ENCODE results near the gene VPS25.

Gene VPS25

GRCh38 chr17:42797067-42798007 lies 24.1 kb downstream of the VPS25 start:
- Histone ChIP-seq H2AK5ac (ENCODE audit: low read depth, low read length) (no peak overlapping the region), H2BK12ac (ENCODE audit: low read length) (no peak overlapping the region), H3K27me3 (ENCODE audit: control insufficient read depth in 3 of 3, insufficient read depth in 3 of 3, low read depth in 1 of 3, low read length in 3 of 3) (peaks cover 0 to 2% (median 0%) of the 10 kb centered on the region in 3 experiments), H4K8ac (ENCODE audit: low read depth, low read length) (no peak overlapping the region), H2AFZ (ENCODE audit: low read length) (no peak overlapping the region), H3K4me3 (ENCODE audit: low read length in 2 of 2) (peak overlapping the region; percentile 66 to 97), H2BK120ac (ENCODE audit: low read depth, low read length) (no peak overlapping the region), H3K9ac (ENCODE audit: low read depth, low read length, poor library complexity) (no peak overlapping the region), H3K4me2 (ENCODE audit: insufficient read depth, low read length, poor library complexity, severe bottlenecking) (peak overlapping the region; percentile 58), H3K27ac (replicated peaks; ENCODE audit: low read length) (no peak overlapping the region), H3K9me3 (replicated peaks in 1 of 2; ENCODE audit: control insufficient read depth in 2 of 2, insufficient read depth in 1 of 2, low read depth in 1 of 2, low read length in 2 of 2) (peaks cover 0 to 4% of the 10 kb centered on the region in 2 donors), H3K18ac (ENCODE audit: low read length) (no peak overlapping the region), H3K14ac (ENCODE audit: low read length) (no peak overlapping the region), H3K4ac (ENCODE audit: low read length) (no peak overlapping the region), H3K79me1 (ENCODE audit: low read depth, low read length) (no peaks in the 10 kb centered on the region), H4K91ac (ENCODE audit: low read depth, low read length, poor library complexity) (no peak overlapping the region), H2BK5ac (ENCODE audit: low read length) (no peak overlapping the region), H3K36me3 (replicated peaks in 1 of 2; ENCODE audit: control insufficient read depth in 2 of 2, insufficient read depth in 2 of 2, low read length in 2 of 2) (peaks cover 4 to 25% of the 10 kb centered on the region in 2 donors), H2BK15ac (ENCODE audit: low read length) (no peak overlapping the region), H3K23ac (ENCODE audit: low read depth, low read length, poor library complexity) (no peak overlapping the region), H3K4me1 (ENCODE audit: control insufficient read depth in 2 of 2, insufficient read depth in 1 of 2, low read depth in 1 of 2, low read length in 2 of 2) (peaks cover 6 to 9% of the 10 kb centered on the region in 2 donors)
- no peak for DNase-seq (ENCODE audit: low spot score)
- no CpG with 5 or more reads among the region's 10 CpGs for WGBS, 2 donors (ENCODE audit: extremely low coverage in 2 of 2, insufficient read length in 2 of 2, insufficient replicate concordance in 1 of 2)

- Histone ChIP-seq H3K18ac (ENCODE audit: low read length) (no peak overlapping the region), H2BK15ac (ENCODE audit: low read length) (no peak overlapping the region), H2BK120ac (ENCODE audit: low read depth, low read length) (no peak overlapping the region), H2AFZ (ENCODE audit: low read length) (peak overlapping the region; percentile 80), H3K9me3 (replicated peaks in 1 of 2; ENCODE audit: control insufficient read depth in 2 of 2, insufficient read depth in 1 of 2, low read depth in 1 of 2, low read length in 2 of 2) (peaks cover 0 to 4% of the 10 kb centered on the region in 2 donors), H4K8ac (ENCODE audit: low read depth, low read length) (no peak overlapping the region), H3K36me3 (replicated peaks in 1 of 2; ENCODE audit: control insufficient read depth in 2 of 2, insufficient read depth in 2 of 2, low read length in 2 of 2) (peaks cover 4 to 25% of the 10 kb centered on the region in 2 donors), H2AK5ac (ENCODE audit: low read depth, low read length) (no peak overlapping the region), H3K4me3 (ENCODE audit: low read length in 2 of 2) (peak overlapping the region; percentile 66 to 97), H3K4ac (ENCODE audit: low read length) (no peak overlapping the region), H3K14ac (ENCODE audit: low read length) (no peak overlapping the region), H3K23ac (ENCODE audit: low read depth, low read length, poor library complexity) (no peak overlapping the region), H3K27ac (replicated peaks; ENCODE audit: low read length) (no peak overlapping the region), H2BK12ac (ENCODE audit: low read length) (no peak overlapping the region), H3K4me2 (ENCODE audit: insufficient read depth, low read length, poor library complexity, severe bottlenecking) (peak overlapping the region; percentile 58), H2BK5ac (ENCODE audit: low read length) (no peak overlapping the region), H3K4me1 (ENCODE audit: control insufficient read depth in 2 of 2, insufficient read depth in 1 of 2, low read depth in 1 of 2, low read length in 2 of 2) (peaks cover 9% of the 10 kb centered on the region in 2 donors), H3K79me1 (ENCODE audit: low read depth, low read length) (no peaks in the 10 kb centered on the region), H3K27me3 (ENCODE audit: control insufficient read depth in 3 of 3, insufficient read depth in 3 of 3, low read depth in 1 of 3, low read length in 3 of 3) (peaks cover 0 to 2% (median 0%) of the 10 kb centered on the region in 3 experiments), H3K9ac (ENCODE audit: low read depth, low read length, poor library complexity) (peak overlapping the region; percentile 87), H4K91ac (ENCODE audit: low read depth, low read length, poor library complexity) (no peak overlapping the region)
- no peak for DNase-seq (ENCODE audit: low spot score)
- WGBS, 2 donors (ENCODE audit: extremely low coverage in 2 of 2, insufficient read length in 2 of 2, insufficient replicate concordance in 1 of 2), result no CpG with 5 or more reads among the region's 10 CpGs
These were observed 24.7 kb downstream of the VPS25 start for GRCh38 chr17:42798011-42798382.

GRCh38 chr17:42798383-42799380 lies 25.4 kb downstream of the VPS25 start, which contains the start of the genes CNTD1 and COA3:
Gene CNTD1 (plus strand): TSS chr17:42798861. CDS start chr17:42799068, 207 bp downstream.
Gene COA3 (minus strand): TSS chr17:42798704. CDS start chr17:42798681, 23 bp downstream.
- Histone ChIP-seq H3K4me1 (ENCODE audit: control insufficient read depth in 2 of 2, insufficient read depth in 1 of 2, low read depth in 1 of 2, low read length in 2 of 2) (peaks cover 10 to 16% of the 10 kb centered on the region in 2 donors), H3K27ac (replicated peaks; ENCODE audit: low read length) (no peak within 1 kb of the TSS), H2BK5ac (ENCODE audit: low read length) (no peak within 1 kb of the TSS), H3K4ac (ENCODE audit: low read length) (no peak within 1 kb of the TSS), H3K23ac (ENCODE audit: low read depth, low read length, poor library complexity) (no peak within 1 kb of the TSS), H3K9me3 (replicated peaks in 1 of 2; ENCODE audit: control insufficient read depth in 2 of 2, insufficient read depth in 1 of 2, low read depth in 1 of 2, low read length in 2 of 2) (peaks cover 0 to 4% of the 10 kb centered on the region in 2 donors), H3K14ac (ENCODE audit: low read length) (peak within 1 kb of the TSS; percentile 85), H2AK5ac (ENCODE audit: low read depth, low read length) (no peak within 1 kb of the TSS), H3K4me3 (ENCODE audit: low read length in 2 of 2) (peak within 1 kb of the TSS; percentile 66 to 97), H3K79me1 (ENCODE audit: low read depth, low read length) (no peaks in the 10 kb centered on the region), H4K8ac (ENCODE audit: low read depth, low read length) (no peak within 1 kb of the TSS), H3K27me3 (ENCODE audit: control insufficient read depth in 3 of 3, insufficient read depth in 3 of 3, low read depth in 1 of 3, low read length in 3 of 3) (peaks cover 0 to 2% (median 0%) of the 10 kb centered on the region in 3 experiments), H2BK15ac (ENCODE audit: low read length) (peak within 1 kb of the TSS; percentile 19), H3K18ac (ENCODE audit: low read length) (peak within 1 kb of the TSS; percentile 94), H3K9ac (ENCODE audit: low read depth, low read length, poor library complexity) (peak within 1 kb of the TSS; percentile 87), H3K36me3 (replicated peaks in 1 of 2; ENCODE audit: control insufficient read depth in 2 of 2, insufficient read depth in 2 of 2, low read length in 2 of 2) (peaks cover 4 to 25% of the 10 kb centered on the region in 2 donors), H4K91ac (ENCODE audit: low read depth, low read length, poor library complexity) (no peak within 1 kb of the TSS), H2BK120ac (ENCODE audit: low read depth, low read length) (no peak within 1 kb of the TSS), H2AFZ (ENCODE audit: low read length) (peak within 1 kb of the TSS; percentile 80), H3K4me2 (ENCODE audit: insufficient read depth, low read length, poor library complexity, severe bottlenecking) (peak within 1 kb of the TSS; percentile 58), H2BK12ac (ENCODE audit: low read length) (no peak within 1 kb of the TSS)
- peak; percentile 77 for DNase-seq (ENCODE audit: low spot score)
- WGBS, 2 donors (ENCODE audit: extremely low coverage in 2 of 2, insufficient read length in 2 of 2, insufficient replicate concordance in 1 of 2), result no CpG with 5 or more reads among the region's 66 CpGs
